Measurements from ENCODE around the gene FOXN3.

Gene FOXN3

GRCh38 chr14:89382901-89383845 is 33.9 kb downstream of the FOXN3 start:
- DNase-seq (ENCODE audit: low read depth) = no peak

GRCh38 chr14:89382487-89382886 is 34.5 kb downstream of the FOXN3 start:
- DNase-seq (ENCODE audit: low read depth) = no peak

- DNase-seq (ENCODE audit: low read depth) = no peak
Observed at GRCh38 chr14:89379891-89380820, 36.9 kb downstream of the FOXN3 start.

GRCh38 chr14:89379006-89379405 is 38.0 kb downstream of the FOXN3 start:
- DNase-seq (ENCODE audit: low read depth) = no peak

- no peak for DNase-seq (ENCODE audit: low read depth)
Observed at GRCh38 chr14:89378119-89378518, 38.9 kb downstream of the FOXN3 start.

GRCh38 chr14:89377544-89377943 is 39.5 kb downstream of the FOXN3 start:
- DNase-seq (ENCODE audit: low read depth) = no peak

GRCh38 chr14:89374908-89375307 is 42.1 kb downstream of the FOXN3 start:
- no peak for DNase-seq (ENCODE audit: low read depth)

- DNase-seq (ENCODE audit: low read depth) = no peak
Observed at GRCh38 chr14:89373185-89373584, 43.8 kb downstream of the FOXN3 start.

- DNase-seq (ENCODE audit: low read depth) = no peak
Observed at GRCh38 chr14:89372512-89372883, 44.5 kb downstream of the FOXN3 start.

GRCh38 chr14:89371585-89372511 is 45.2 kb downstream of the FOXN3 start:
- no peak for DNase-seq (ENCODE audit: low read depth)

GRCh38 chr14:89370781-89371180 is 46.3 kb downstream of the FOXN3 start:
- no peak for DNase-seq (ENCODE audit: low read depth)

GRCh38 chr14:89370381-89370780 is 46.7 kb downstream of the FOXN3 start:
- no peak for DNase-seq (ENCODE audit: low read depth)

GRCh38 chr14:89369656-89370055 is 47.4 kb downstream of the FOXN3 start:
- DNase-seq (ENCODE audit: low read depth) = no peak

- DNase-seq (ENCODE audit: low read depth) = no peak
Observed at GRCh38 chr14:89368490-89369477, 48.2 kb downstream of the FOXN3 start.

GRCh38 chr14:89367779-89368120 is 49.3 kb downstream of the FOXN3 start:
- DNase-seq (ENCODE audit: low read depth) = no peak

- no peak for DNase-seq (ENCODE audit: low read depth)
Observed at GRCh38 chr14:89366864-89367778, 49.9 kb downstream of the FOXN3 start.

- no peak for DNase-seq (ENCODE audit: low read depth)
Observed at GRCh38 chr14:89365061-89365801, 51.8 kb downstream of the FOXN3 start.

- no peak for DNase-seq (ENCODE audit: low read depth)
Observed at GRCh38 chr14:89364316-89364715, 52.7 kb downstream of the FOXN3 start.

GRCh38 chr14:89360277-89360676 is 56.8 kb downstream of the FOXN3 start:
- no peak for DNase-seq (ENCODE audit: low read depth)
